IMR-90 (cell line): ENCODE results near the gene EHBP1. TPM values are rescaled to one million over a fixed set of nuclear protein-coding genes. Genes with fewer than 3 reads are reported as not detected.

Experiments
- ATAC-seq: fragments of 200-7000 bp; cut with Tn5 transposase; 2 replicates; pipeline ENCODE4 v1.9.1; 2020; ENCODE audit warnings: low read depth, mild to moderate bottlenecking, moderate library complexity
- BruUV-seq: library from RNA; stranded (reverse); fragments of 400-500 nt; replicated peaks from 2 replicates; lab custom pipeline; 2021; lab: Mats Ljungman, UMichigan
- CTCF ChIA-PET: fragments of 300-600 bp; formaldehyde crosslinking; extraction: SDS; loops from one replicate; lab custom pipeline; 2021; ENCODE audit warnings: antibody characterized with exemption; lab: Yijun Ruan, JAX
- POLR2A ChIA-PET: fragments of 300-600 bp; sonication (Branson Sonifier 250); formaldehyde crosslinking; loops from one replicate; lab custom pipeline; 2022; ENCODE audit warnings: antibody characterized with exemption; ENCODE audit not compliant: unreplicated experiment; lab: Charles Lee
- DNase-seq: peaks from one replicate; pipeline ENCODE4 v3.0.0; 2013
- H2AFZ ChIP-seq: replicated peaks from 2 replicates; pipeline ENCODE3; 2013; ENCODE audit warnings: low read length, mild to moderate bottlenecking; ENCODE audit not compliant: poor library complexity
- H2AK5ac ChIP-seq: 2 replicates; pipeline ENCODE4 v1.6.1; 2013; ENCODE audit warnings: low read depth, low read length, inconsistent platforms
- H2AK9ac ChIP-seq: replicated peaks from 2 replicates; pipeline ENCODE3; 2013; ENCODE audit warnings: mild to moderate bottlenecking, low read depth, low read length, moderate library complexity; ENCODE audit not compliant: poor library complexity
- H2BK120ac ChIP-seq: 2 replicates; pipeline ENCODE4 v1.6.1; 2013; ENCODE audit warnings: low read depth, low read length, inconsistent platforms
- H2BK15ac ChIP-seq: 3 replicates; pipeline ENCODE4 v1.6.1; 2013; ENCODE audit warnings: low read depth, low read length, inconsistent platforms
- H2BK20ac ChIP-seq: 2 replicates; pipeline ENCODE4 v1.6.1; 2013; ENCODE audit warnings: low read depth, mild to moderate bottlenecking, inconsistent platforms, low read length, moderate library complexity
- H2BK5ac ChIP-seq: 2 replicates; pipeline ENCODE4 v1.6.1; 2013; ENCODE audit warnings: mild to moderate bottlenecking, low read depth, low read length, inconsistent platforms; ENCODE audit not compliant: poor library complexity, severe bottlenecking
- H3K14ac ChIP-seq: replicated peaks from 2 replicates; pipeline ENCODE4 v1.6.1; 2013; ENCODE audit warnings: low read depth, low read length, inconsistent platforms
- H3K18ac ChIP-seq: 2 replicates; pipeline ENCODE4 v1.6.1; 2013; ENCODE audit warnings: low read depth, low read length, control low read depth
- H3K23ac ChIP-seq: 2 replicates; pipeline ENCODE4 v1.6.1; 2013; ENCODE audit warnings: low read depth, low read length, inconsistent platforms
- H3K27ac ChIP-seq: 2 replicates; pipeline ENCODE4 v1.5.1; 2013; ENCODE audit warnings: mild to moderate bottlenecking, control low read depth, low read length; ENCODE audit not compliant: insufficient read depth
- H3K27me3 ChIP-seq: 2 replicates; pipeline ENCODE4 v1.6.1; 2013; ENCODE audit warnings: low read length; ENCODE audit not compliant: control insufficient read depth, insufficient read depth
- H3K36me3 ChIP-seq: 2 replicates; pipeline ENCODE4 v1.6.1; 2013; ENCODE audit warnings: low read length, mixed read lengths; ENCODE audit not compliant: control insufficient read depth, insufficient read depth
- H3K4ac ChIP-seq: 2 replicates; pipeline ENCODE4 v1.6.1; 2013; ENCODE audit warnings: low read depth, low read length, inconsistent platforms
- H3K4me1 ChIP-seq: 2 replicates; pipeline ENCODE4 v1.6.1; 2013; ENCODE audit warnings: low read length, mixed read lengths; ENCODE audit not compliant: control insufficient read depth, insufficient read depth
- H3K4me2 ChIP-seq: 2 replicates; pipeline ENCODE4 v1.6.1; 2013; ENCODE audit warnings: low read depth, mild to moderate bottlenecking, control low read depth, low read length, moderate library complexity
- H3K4me3 ChIP-seq: 2 replicates; pipeline ENCODE4 v1.5.1; 2013; ENCODE audit warnings: low read depth, mild to moderate bottlenecking, control low read depth, low read length, moderate library complexity; ENCODE audit not compliant: insufficient read depth
- H3K56ac ChIP-seq: 2 replicates; pipeline ENCODE4 v1.6.1; 2013; ENCODE audit warnings: low read length, inconsistent platforms; ENCODE audit not compliant: insufficient read depth; ENCODE audit errors: extremely low read depth
- H3K79me1 ChIP-seq, 2 experiments: 2 replicates each; pipeline ENCODE4 v1.6.1; 2013; ENCODE audit warnings: low read length in 2 of 2, inconsistent platforms in 1 of 2, low read depth in 1 of 2
- H3K9ac ChIP-seq: 2 replicates; pipeline ENCODE4 v1.6.1; 2013; ENCODE audit warnings: low read depth, low read length, control low read depth
- H3K9me1 ChIP-seq: 2 replicates; pipeline ENCODE4 v1.6.1; 2013; ENCODE audit warnings: low read length, inconsistent platforms; ENCODE audit not compliant: insufficient read depth
- H3K9me3 ChIP-seq: 2 replicates; pipeline ENCODE4 v1.6.1; 2013; ENCODE audit warnings: low read length; ENCODE audit not compliant: control insufficient read depth, insufficient read depth
- H4K20me1 ChIP-seq: 2 replicates; pipeline ENCODE4 v1.6.1; 2013; ENCODE audit warnings: low read length, inconsistent platforms; ENCODE audit not compliant: insufficient read depth
- H4K5ac ChIP-seq: 2 replicates; pipeline ENCODE4 v1.6.1; 2013; ENCODE audit warnings: mild to moderate bottlenecking, low read depth, low read length, control low read depth
- H4K8ac ChIP-seq, 2 experiments: 2 replicates each; pipeline ENCODE4 v1.6.1; 2013; ENCODE audit warnings: low read depth in 2 of 2, low read length in 2 of 2, control low read depth in 1 of 2, inconsistent platforms in 1 of 2
- H4K91ac ChIP-seq: 2 replicates; pipeline ENCODE4 v1.6.1; 2013; ENCODE audit warnings: low read depth, low read length, inconsistent platforms; ENCODE audit not compliant: insufficient read depth
- CEBPB ChIP-seq: IDR thresholded peaks from 2 replicates; pipeline ENCODE4 v1.6.1; 2012; ENCODE audit warnings: low read depth, low read length, improper control_type of control experiment
- WGBS, 2 experiments: methylation state at CpG; one replicate each; pipeline versions ENCODE4 v1.1.5 to v1.1.7; 2013; ENCODE audit warnings: missing lambda C conversion rate in 2 of 2; ENCODE audit not compliant: insufficient read length in 1 of 2; ENCODE audit errors: extremely low coverage in 2 of 2; 5-methylcytosine and 5-hydroxymethylcytosine counted together
- dilution Hi-C: fragments of 300-500 bp; cut with HindIII; formaldehyde crosslinking; loops from one replicate; pipeline ENCODE4 v1.14.3; 2018; ENCODE audit warnings: low sequenced_read_pairs; ENCODE audit not compliant: unreplicated experiment
- in situ Hi-C: fragments of 300-500 bp; cut with MboI; formaldehyde crosslinking; loops from 3 replicates; pipeline ENCODE4 v1.14.3; 2019; ENCODE audit warnings: low sequenced_read_pairs, inconsistent platforms, mixed read lengths
- intact Hi-C: fragments of 100-400 bp; cut with micrococcal nuclease; formaldehyde crosslinking; loops from 2 replicates; pipeline ENCODE4 v1.10.0; 2022
- polyA plus RNA-seq, 3 experiments: library from polyadenylated mRNA; depleted of rRNA; stranded (reverse); fragments of >200 nt; gene quantifications; 2 replicates each; pipeline ENCODE4 v1.2.3, GENCODE V29; 2012; ENCODE audit warnings: low replicate concordance in 1 of 3
- total RNA-seq: library from RNA; depleted of rRNA; stranded (reverse); fragments of >200 nt; gene quantifications from 2 replicates; pipeline ENCODE4 v1.2.3, GENCODE V29; 2012

The EHBP1 gene
- total and polyA plus RNA-seq, 2 of the 4 experiments (the other 2 are of a cell fraction): 28.3 to 44.4 TPM

DNA sequence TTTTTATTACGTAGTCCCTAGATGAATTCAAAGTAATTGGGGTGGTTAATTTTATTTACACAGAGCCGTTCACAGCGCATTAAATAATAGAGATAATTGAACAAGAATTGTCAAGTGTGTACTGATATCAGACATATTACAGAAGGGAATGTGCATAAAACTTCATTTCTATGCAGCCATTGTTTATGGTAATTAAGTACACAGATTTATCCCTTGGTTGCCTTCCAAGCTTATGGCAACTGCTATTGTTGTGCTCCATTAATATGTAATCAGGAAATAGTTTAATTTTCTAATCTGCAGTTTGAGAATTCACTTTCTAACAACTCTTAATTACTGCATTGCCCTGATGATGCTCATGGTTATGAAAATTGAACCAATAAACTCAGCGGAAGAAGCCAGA lies 297.8 kb downstream of the EHBP1 start:
- no CpG with 5 or more reads among the region's 4 CpGs for WGBS, 2 experiments
- no peaks in the 10 kb centered on the region for H4K20me1 ChIP-seq
- no peaks in the 10 kb centered on the region for H3K4me1 ChIP-seq
- ATAC-seq (no peak), DNase-seq (no peak)
- H4K8ac ChIP-seq: no peak overlapping the region
- no peak overlapping the region for H2AFZ ChIP-seq
- dilution Hi-C loops (no loop called here), in situ Hi-C loops (no loop called here), intact Hi-C loops (no loop called here)
- no peaks in the 10 kb centered on the region; the same call in 1 of the 2 replicates for H3K36me3 ChIP-seq
- no peaks in the 10 kb centered on the region for H3K9me1 ChIP-seq
- no peak overlapping the region for H3K18ac ChIP-seq
- H2BK15ac ChIP-seq: no peak overlapping the region
- no peak overlapping the region for H3K4me2 ChIP-seq
- POLR2A ChIA-PET: no interaction called here
- no peaks in the 10 kb centered on the region for H3K9me3 ChIP-seq
- TF ChIP-seq CEBPB: no peak
- H4K5ac ChIP-seq: no peak overlapping the region
- no peak overlapping the region for H3K56ac ChIP-seq
- no peak overlapping the region for H3K23ac ChIP-seq
- CTCF ChIA-PET: no interaction called here
- no peak overlapping the region for H3K4ac ChIP-seq
- no peaks in the 10 kb centered on the region for H3K79me1 ChIP-seq
- no peak overlapping the region for H3K14ac ChIP-seq
- H2AK9ac ChIP-seq: no peak overlapping the region
- no peak overlapping the region for H2AK5ac ChIP-seq
- BruUV-seq: no TSS peak
- no peaks in the 10 kb centered on the region for H3K27me3 ChIP-seq
- no peak overlapping the region for H3K27ac ChIP-seq
- H2BK20ac ChIP-seq: no peak overlapping the region
- no peak overlapping the region for H2BK120ac ChIP-seq
- H4K91ac ChIP-seq: no peak overlapping the region
- no peak overlapping the region for H2BK5ac ChIP-seq
- H3K9ac ChIP-seq: no peak overlapping the region
- no peak overlapping the region for H3K4me3 ChIP-seq
